ENCODE results near the gene GLTP. TPM values are rescaled to one million over a fixed set of nuclear protein-coding genes. Genes with fewer than 3 reads are reported as not detected.

Gene GLTP
- total RNA-seq, 1 experiment from 2014 or later = 25.8 TPM

DNA sequence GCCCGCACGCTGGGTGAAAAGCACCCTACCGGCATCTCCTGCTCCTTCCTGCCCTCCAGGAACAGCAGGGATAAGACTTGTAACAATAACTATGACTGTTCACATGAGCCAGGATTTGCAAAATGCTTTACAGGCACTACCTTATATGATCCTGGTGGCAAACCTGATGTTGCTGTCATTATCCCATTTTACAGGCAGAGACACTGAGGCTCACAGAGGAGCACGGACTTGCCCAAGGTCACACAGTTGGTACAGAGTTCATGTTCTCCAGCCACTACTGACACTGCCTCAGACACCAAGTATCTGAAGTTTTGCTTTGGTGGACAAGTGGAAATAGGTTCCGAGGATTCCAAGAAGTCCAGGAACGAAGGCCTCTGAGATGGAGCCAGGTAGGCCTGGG is 22.6 kb downstream of the GLTP start:
- DNase-seq (ENCODE audit: low spot score) = no peak
- ChIA-PET POLR2A (no interaction called here), CTCF (interaction anchor here (1.2 to 1.3 kb wide), 2 partner anchors 12 to 43 kb away, joined by 3 to 6 read pairs; no protein-coding TSS in a partner anchor)
- ATAC-seq = no peak
- Mint-ChIP-seq H3K4me3 (no peak overlapping the region), H3K4me1 (no peaks in the 10 kb centered on the region), H3K9me3 (no peaks in the 10 kb centered on the region), H3K36me3 (peaks cover 3% of the 10 kb centered on the region; the same call in 1 of the 2 replicates), H3K27me3 (ENCODE audit: low read depth) (no peaks in the 10 kb centered on the region), H3K27ac (no peak overlapping the region)
- no peak for TF ChIP-seq ZNF671 (CRISPR knock-in tag; IDR thresholded peaks at IDR 0.05)
- no peak for TF ChIP-seq KAT7 (CRISPR knock-in tag; IDR thresholded peaks at IDR 0.05; ENCODE audit: borderline replicate concordance)
- TF ChIP-seq, protein P1, sequence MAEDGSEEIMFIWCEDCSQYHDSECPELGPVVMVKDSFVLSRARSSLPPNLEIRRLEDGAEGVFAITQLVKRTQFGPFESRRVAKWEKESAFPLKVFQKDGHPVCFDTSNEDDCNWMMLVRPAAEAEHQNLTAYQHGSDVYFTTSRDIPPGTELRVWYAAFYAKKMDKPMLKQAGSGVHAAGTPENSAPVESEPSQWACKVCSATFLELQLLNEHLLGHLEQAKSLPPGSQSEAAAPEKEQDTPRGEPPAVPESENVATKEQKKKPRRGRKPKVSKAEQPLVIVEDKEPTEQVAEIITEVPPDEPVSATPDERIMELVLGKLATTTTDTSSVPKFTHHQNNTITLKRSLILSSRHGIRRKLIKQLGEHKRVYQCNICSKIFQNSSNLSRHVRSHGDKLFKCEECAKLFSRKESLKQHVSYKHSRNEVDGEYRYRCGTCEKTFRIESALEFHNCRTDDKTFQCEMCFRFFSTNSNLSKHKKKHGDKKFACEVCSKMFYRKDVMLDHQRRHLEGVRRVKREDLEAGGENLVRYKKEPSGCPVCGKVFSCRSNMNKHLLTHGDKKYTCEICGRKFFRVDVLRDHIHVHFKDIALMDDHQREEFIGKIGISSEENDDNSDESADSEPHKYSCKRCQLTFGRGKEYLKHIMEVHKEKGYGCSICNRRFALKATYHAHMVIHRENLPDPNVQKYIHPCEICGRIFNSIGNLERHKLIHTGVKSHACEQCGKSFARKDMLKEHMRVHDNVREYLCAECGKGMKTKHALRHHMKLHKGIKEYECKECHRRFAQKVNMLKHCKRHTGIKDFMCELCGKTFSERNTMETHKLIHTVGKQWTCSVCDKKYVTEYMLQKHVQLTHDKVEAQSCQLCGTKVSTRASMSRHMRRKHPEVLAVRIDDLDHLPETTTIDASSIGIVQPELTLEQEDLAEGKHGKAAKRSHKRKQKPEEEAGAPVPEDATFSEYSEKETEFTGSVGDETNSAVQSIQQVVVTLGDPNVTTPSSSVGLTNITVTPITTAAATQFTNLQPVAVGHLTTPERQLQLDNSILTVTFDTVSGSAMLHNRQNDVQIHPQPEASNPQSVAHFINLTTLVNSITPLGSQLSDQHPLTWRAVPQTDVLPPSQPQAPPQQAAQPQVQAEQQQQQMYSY (CRISPR knock-in tag; IDR thresholded peaks at IDR 0.05) = no peak
- TF ChIP-seq NR2C2 (CRISPR knock-in tag; IDR thresholded peaks at IDR 0.05) = no peak
- TF ChIP-seq ZNF317 (CRISPR knock-in tag; IDR thresholded peaks at IDR 0.05; ENCODE audit: borderline replicate concordance, low read depth) = no peak
- TF ChIP-seq, protein P2, sequence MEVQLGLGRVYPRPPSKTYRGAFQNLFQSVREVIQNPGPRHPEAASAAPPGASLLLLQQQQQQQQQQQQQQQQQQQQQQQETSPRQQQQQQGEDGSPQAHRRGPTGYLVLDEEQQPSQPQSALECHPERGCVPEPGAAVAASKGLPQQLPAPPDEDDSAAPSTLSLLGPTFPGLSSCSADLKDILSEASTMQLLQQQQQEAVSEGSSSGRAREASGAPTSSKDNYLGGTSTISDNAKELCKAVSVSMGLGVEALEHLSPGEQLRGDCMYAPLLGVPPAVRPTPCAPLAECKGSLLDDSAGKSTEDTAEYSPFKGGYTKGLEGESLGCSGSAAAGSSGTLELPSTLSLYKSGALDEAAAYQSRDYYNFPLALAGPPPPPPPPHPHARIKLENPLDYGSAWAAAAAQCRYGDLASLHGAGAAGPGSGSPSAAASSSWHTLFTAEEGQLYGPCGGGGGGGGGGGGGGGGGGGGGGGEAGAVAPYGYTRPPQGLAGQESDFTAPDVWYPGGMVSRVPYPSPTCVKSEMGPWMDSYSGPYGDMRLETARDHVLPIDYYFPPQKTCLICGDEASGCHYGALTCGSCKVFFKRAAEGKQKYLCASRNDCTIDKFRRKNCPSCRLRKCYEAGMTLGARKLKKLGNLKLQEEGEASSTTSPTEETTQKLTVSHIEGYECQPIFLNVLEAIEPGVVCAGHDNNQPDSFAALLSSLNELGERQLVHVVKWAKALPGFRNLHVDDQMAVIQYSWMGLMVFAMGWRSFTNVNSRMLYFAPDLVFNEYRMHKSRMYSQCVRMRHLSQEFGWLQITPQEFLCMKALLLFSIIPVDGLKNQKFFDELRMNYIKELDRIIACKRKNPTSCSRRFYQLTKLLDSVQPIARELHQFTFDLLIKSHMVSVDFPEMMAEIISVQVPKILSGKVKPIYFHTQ (CRISPR knock-in tag; IDR thresholded peaks at IDR 0.05) = no peak
- no peak for TF ChIP-seq RELA (CRISPR knock-in tag; IDR thresholded peaks at IDR 0.05; ENCODE audit: borderline replicate concordance)
- TF ChIP-seq, protein P3, sequence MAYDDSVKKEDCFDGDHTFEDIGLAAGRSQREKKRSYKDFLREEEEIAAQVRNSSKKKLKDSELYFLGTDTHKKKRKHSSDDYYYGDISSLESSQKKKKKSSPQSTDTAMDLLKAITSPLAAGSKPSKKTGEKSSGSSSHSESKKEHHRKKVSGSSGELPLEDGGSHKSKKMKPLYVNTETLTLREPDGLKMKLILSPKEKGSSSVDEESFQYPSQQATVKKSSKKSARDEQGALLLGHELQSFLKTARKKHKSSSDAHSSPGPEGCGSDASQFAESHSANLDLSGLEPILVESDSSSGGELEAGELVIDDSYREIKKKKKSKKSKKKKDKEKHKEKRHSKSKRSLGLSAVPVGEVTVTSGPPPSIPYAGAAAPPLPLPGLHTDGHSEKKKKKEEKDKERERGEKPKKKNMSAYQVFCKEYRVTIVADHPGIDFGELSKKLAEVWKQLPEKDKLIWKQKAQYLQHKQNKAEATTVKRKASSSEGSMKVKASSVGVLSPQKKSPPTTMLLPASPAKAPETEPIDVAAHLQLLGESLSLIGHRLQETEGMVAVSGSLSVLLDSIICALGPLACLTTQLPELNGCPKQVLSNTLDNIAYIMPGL (CRISPR knock-in tag; IDR thresholded peaks at IDR 0.05) = no peak
- no peak for TF ChIP-seq EMX1 (CRISPR knock-in tag; IDR thresholded peaks at IDR 0.05)
- TF ChIP-seq, protein P4, sequence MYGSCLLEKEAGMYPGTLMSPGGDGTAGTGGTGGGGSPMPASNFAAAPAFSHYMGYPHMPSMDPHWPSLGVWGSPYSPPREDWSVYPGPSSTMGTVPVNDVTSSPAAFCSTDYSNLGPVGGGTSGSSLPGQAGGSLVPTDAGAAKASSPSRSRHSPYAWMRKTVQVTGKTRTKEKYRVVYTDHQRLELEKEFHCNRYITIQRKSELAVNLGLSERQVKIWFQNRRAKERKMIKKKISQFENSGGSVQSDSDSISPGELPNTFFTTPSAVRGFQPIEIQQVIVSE (CRISPR knock-in tag; IDR thresholded peaks at IDR 0.05; ENCODE audit: borderline replicate concordance) = no peak
- TF ChIP-seq MYBL2 (CRISPR knock-in tag; IDR thresholded peaks at IDR 0.05) = no peak
- TF ChIP-seq JUN (CRISPR knock-in tag; IDR thresholded peaks at IDR 0.05) = no peak
- TF ChIP-seq, protein P5, sequence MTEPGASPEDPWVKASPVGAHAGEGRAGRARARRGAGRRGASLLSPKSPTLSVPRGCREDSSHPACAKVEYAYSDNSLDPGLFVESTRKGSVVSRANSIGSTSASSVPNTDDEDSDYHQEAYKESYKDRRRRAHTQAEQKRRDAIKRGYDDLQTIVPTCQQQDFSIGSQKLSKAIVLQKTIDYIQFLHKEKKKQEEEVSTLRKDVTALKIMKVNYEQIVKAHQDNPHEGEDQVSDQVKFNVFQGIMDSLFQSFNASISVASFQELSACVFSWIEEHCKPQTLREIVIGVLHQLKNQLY (CRISPR knock-in tag; IDR thresholded peaks at IDR 0.05) = no peak
- no peak for TF ChIP-seq JAZF1 (CRISPR knock-in tag; IDR thresholded peaks at IDR 0.05)
- TF ChIP-seq, protein P6, sequence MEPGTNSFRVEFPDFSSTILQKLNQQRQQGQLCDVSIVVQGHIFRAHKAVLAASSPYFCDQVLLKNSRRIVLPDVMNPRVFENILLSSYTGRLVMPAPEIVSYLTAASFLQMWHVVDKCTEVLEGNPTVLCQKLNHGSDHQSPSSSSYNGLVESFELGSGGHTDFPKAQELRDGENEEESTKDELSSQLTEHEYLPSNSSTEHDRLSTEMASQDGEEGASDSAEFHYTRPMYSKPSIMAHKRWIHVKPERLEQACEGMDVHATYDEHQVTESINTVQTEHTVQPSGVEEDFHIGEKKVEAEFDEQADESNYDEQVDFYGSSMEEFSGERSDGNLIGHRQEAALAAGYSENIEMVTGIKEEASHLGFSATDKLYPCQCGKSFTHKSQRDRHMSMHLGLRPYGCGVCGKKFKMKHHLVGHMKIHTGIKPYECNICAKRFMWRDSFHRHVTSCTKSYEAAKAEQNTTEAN (CRISPR knock-in tag; IDR thresholded peaks at IDR 0.05) = no peak
- TF ChIP-seq PRRX2 (CRISPR knock-in tag; IDR thresholded peaks at IDR 0.05) = no peak
- TF ChIP-seq, protein P7, sequence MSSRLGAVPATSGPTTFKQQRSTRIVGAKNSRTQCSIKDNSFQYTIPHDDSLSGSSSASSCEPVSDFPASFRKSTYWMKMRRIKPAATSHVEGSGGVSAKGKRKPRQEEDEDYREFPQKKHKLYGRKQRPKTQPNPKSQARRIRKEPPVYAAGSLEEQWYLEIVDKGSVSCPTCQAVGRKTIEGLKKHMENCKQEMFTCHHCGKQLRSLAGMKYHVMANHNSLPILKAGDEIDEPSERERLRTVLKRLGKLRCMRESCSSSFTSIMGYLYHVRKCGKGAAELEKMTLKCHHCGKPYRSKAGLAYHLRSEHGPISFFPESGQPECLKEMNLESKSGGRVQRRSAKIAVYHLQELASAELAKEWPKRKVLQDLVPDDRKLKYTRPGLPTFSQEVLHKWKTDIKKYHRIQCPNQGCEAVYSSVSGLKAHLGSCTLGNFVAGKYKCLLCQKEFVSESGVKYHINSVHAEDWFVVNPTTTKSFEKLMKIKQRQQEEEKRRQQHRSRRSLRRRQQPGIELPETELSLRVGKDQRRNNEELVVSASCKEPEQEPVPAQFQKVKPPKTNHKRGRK (CRISPR knock-in tag; IDR thresholded peaks at IDR 0.05; ENCODE audit: borderline replicate concordance) = no peak
- TF ChIP-seq, protein P8, sequence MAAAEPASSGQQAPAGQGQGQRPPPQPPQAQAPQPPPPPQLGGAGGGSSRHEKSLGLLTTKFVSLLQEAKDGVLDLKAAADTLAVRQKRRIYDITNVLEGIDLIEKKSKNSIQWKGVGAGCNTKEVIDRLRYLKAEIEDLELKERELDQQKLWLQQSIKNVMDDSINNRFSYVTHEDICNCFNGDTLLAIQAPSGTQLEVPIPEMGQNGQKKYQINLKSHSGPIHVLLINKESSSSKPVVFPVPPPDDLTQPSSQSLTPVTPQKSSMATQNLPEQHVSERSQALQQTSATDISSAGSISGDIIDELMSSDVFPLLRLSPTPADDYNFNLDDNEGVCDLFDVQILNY (CRISPR knock-in tag; IDR thresholded peaks at IDR 0.05) = no peak
- no peak for TF ChIP-seq ATF1 (CRISPR knock-in tag; IDR thresholded peaks at IDR 0.05)

Data from WTC11 (cell line).